OCI-LY3 (cell line): ENCODE results near the gene HOXA4.

ENCODE experiments used
- H2AFZ ChIP-seq: fragments of 200-600, 300-600 bp; shearing (Covaris generic); 2 replicates; pipeline ENCODE4 v1.6.0; 2014; ENCODE audit warnings: antibody characterized with exemption, low read depth, low read length
- H3K27ac ChIP-seq: fragments of 200-600, 300-600 bp; sonication (generic); 2 replicates; pipeline ENCODE4 v1.5.1; 2014; ENCODE audit warnings: mild to moderate bottlenecking, low read length, moderate library complexity, mixed read lengths
- H3K27me3 ChIP-seq: fragments of 200-600, 300-600 bp; sonication (generic); 2 replicates; pipeline ENCODE4 v1.6.1; 2014; ENCODE audit warnings: low read depth, low read length, mixed read lengths
- H3K36me3 ChIP-seq: fragments of 200-600, 300-600 bp; sonication (generic); replicated peaks from 2 replicates; pipeline ENCODE3; 2014; ENCODE audit warnings: low read depth, low read length, mixed read lengths
- H3K4me1 ChIP-seq: fragments of 300-600, 200-600 bp; sonication (generic); 2 replicates; pipeline ENCODE4 v1.6.1; 2014; ENCODE audit warnings: low read length, mixed read lengths
- H3K4me2 ChIP-seq: fragments of 200-600, 300-600 bp; sonication (generic); 2 replicates; pipeline ENCODE4 v1.6.1; 2014; ENCODE audit warnings: low read length, mixed read lengths
- H3K4me3 ChIP-seq: fragments of 300-600, 200-600 bp; sonication (generic); 2 replicates; pipeline ENCODE4 v1.5.1; 2014; ENCODE audit warnings: antibody characterized with exemption, mild to moderate bottlenecking, low read length, moderate library complexity
- H3K79me2 ChIP-seq: fragments of 300-600, 200-600 bp; shearing (Covaris generic); 2 replicates; pipeline ENCODE4 v1.6.1; 2014; ENCODE audit warnings: mild to moderate bottlenecking, low read length, mixed read lengths
- H3K9ac ChIP-seq: fragments of 300-600, 200-600 bp; shearing (Covaris generic); 2 replicates; pipeline ENCODE4 v1.6.0; 2014; ENCODE audit warnings: mild to moderate bottlenecking, low read length, moderate library complexity
- H3K9me3 ChIP-seq: fragments of 200-600, 300-600 bp; shearing (Covaris generic); 2 replicates; pipeline ENCODE4 v1.6.1; 2014; ENCODE audit warnings: low read length, mixed read lengths; ENCODE audit not compliant: insufficient read depth
- H4K20me1 ChIP-seq: fragments of 200-600, 300-600 bp; sonication (generic); 2 replicates; pipeline ENCODE4 v1.6.1; 2016; ENCODE audit warnings: low read length, mixed read lengths; ENCODE audit not compliant: insufficient read depth
- EZH2phosphoT487 ChIP-seq: fragments of 200-600 bp; shearing (Covaris generic); IDR thresholded peaks from 2 replicates; pipeline ENCODE4 v1.6.1; 2018; ENCODE audit warnings: antibody characterized with exemption, mixed run types, low read depth
- TF ChIP-seq, protein P1 (sequence below): fragments of 200-600, 300-600 bp; sonication (generic); IDR thresholded peaks from 2 replicates; pipeline ENCODE4 v1.5.1; 2014; ENCODE audit warnings: antibody characterized with exemption, low read length, low read depth

The HOXA4 gene

DNA sequence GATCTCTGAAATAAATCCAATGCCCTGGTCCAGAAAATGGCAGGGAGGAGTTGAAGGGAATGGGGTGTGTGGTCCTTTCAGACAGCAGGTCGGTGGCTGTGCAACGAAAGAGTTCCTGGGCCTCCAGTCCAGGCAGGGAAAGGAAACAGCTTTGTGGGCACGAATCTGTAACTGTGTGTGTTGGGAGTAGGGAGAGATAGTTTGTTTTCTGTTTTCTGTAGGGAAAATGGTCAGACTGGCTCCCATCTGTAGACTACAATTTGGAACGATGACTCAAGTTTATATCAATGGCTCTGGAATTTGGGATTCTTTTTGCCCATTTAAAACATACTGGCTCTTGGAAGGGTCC is 37.3 kb upstream of the HOXA4 start:
- Histone ChIP-seq H3K27ac (no peak overlapping the region), H3K27me3 (no peaks in the 10 kb centered on the region), H3K4me2 (no peak overlapping the region), H3K4me1 (no peaks in the 10 kb centered on the region), H3K79me2 (no peaks in the 10 kb centered on the region), H3K9me3 (no peaks in the 10 kb centered on the region), H2AFZ (no peak overlapping the region), H3K36me3 (no peaks in the 10 kb centered on the region), H3K9ac (no peak overlapping the region), H3K4me3 (no peak overlapping the region), H4K20me1 (no peaks in the 10 kb centered on the region)
- no peak for TF ChIP-seq EZH2phosphoT487
- TF ChIP-seq, protein P1, sequence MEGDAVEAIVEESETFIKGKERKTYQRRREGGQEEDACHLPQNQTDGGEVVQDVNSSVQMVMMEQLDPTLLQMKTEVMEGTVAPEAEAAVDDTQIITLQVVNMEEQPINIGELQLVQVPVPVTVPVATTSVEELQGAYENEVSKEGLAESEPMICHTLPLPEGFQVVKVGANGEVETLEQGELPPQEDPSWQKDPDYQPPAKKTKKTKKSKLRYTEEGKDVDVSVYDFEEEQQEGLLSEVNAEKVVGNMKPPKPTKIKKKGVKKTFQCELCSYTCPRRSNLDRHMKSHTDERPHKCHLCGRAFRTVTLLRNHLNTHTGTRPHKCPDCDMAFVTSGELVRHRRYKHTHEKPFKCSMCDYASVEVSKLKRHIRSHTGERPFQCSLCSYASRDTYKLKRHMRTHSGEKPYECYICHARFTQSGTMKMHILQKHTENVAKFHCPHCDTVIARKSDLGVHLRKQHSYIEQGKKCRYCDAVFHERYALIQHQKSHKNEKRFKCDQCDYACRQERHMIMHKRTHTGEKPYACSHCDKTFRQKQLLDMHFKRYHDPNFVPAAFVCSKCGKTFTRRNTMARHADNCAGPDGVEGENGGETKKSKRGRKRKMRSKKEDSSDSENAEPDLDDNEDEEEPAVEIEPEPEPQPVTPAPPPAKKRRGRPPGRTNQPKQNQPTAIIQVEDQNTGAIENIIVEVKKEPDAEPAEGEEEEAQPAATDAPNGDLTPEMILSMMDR, result no peak

DNA sequence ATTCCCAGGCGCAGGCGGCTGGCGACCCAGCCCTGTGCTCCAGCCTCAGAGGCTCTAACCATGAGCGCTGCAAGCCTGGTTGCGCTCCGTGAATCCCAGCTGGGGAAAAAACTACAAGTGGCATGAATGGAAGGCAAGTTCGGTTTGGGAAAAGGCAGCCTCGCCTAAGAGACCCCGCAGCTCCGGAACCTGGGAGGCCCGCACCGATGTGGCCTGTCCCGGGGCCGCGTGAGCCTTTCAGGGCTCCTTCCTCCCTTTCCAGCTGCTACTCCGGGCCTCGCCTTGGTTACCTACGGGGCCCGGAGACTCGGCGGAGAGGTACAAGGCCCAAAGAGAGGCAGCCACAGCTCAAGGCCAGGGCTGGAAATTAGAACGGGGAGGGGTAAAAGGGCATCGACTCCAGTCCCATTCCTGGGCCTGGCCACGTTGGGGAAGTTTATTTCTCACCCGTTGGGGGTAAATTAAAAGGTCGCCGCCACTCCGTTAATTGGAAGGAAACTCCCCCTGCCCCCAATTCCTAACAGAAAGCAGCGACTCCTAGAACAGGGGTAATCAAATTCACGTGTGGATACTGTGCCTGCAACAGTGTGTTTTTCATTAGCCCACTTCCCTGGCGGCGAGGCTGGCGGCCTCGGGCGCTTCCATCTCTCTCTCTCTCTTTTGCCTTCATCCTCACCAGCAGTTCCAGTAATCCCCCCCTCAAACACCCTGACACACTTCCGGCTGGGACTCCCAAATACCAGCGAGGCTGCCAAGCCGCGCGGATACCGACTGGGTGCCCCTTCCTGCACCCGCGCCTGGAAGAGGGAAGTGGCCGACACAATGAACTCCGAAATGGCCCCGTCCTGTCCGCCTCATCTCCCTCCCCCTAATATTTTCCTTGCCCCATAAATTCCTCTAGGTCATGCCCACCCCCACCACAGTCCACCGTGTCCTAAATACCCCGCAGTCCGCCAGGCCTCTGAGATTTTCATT is 36.3 kb upstream of the HOXA4 start:
- H3K4me3 ChIP-seq, result no peak overlapping the region
- no peaks in the 10 kb centered on the region for H3K27me3 ChIP-seq
- no peaks in the 10 kb centered on the region for H3K9me3 ChIP-seq
- H3K27ac ChIP-seq, result no peak overlapping the region
- no peak overlapping the region for H3K4me2 ChIP-seq
- no peak overlapping the region for H2AFZ ChIP-seq
- H3K9ac ChIP-seq, result no peak overlapping the region
- H3K79me2 ChIP-seq, result no peaks in the 10 kb centered on the region
- H3K36me3 ChIP-seq, result no peaks in the 10 kb centered on the region
- no peaks in the 10 kb centered on the region for H4K20me1 ChIP-seq
- no peak for TF ChIP-seq EZH2phosphoT487
- no peaks in the 10 kb centered on the region for H3K4me1 ChIP-seq

DNA sequence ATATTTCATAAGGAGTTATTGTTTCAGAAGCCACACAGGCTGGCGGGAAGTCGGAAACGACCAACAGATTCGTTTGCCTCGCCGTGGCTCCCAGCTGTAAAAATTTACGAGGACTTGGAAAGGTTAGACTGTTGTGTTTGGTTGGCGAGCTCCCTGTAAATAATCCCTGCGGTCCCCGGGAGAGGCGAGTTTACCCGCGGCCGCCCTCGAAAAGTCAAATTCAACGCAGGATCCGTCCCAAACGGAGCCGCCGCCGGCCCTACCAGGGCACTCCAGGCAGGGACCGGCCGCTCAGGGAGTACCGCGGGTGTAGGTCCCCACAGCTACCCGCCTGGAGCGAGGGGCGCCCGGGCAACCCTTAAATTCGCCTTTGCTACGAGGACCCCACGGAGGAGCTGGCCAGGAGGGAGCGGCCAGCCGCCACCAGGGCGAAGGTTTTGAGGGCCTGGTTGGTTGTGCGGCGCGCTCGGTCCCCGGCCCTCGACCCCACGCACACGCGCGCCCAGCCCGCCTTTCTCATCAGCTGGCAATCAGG is 35.5 kb upstream of the HOXA4 start:
- Histone ChIP-seq H2AFZ (no peak overlapping the region), H3K4me1 (no peaks in the 10 kb centered on the region), H3K27ac (no peak overlapping the region), H3K79me2 (no peaks in the 10 kb centered on the region), H3K9ac (no peak overlapping the region), H3K9me3 (no peaks in the 10 kb centered on the region), H4K20me1 (no peaks in the 10 kb centered on the region), H3K27me3 (no peaks in the 10 kb centered on the region), H3K4me2 (no peak overlapping the region), H3K36me3 (no peaks in the 10 kb centered on the region), H3K4me3 (no peak overlapping the region)
- TF ChIP-seq EZH2phosphoT487, result no peak
- TF ChIP-seq, protein P1, result no peak

DNA sequence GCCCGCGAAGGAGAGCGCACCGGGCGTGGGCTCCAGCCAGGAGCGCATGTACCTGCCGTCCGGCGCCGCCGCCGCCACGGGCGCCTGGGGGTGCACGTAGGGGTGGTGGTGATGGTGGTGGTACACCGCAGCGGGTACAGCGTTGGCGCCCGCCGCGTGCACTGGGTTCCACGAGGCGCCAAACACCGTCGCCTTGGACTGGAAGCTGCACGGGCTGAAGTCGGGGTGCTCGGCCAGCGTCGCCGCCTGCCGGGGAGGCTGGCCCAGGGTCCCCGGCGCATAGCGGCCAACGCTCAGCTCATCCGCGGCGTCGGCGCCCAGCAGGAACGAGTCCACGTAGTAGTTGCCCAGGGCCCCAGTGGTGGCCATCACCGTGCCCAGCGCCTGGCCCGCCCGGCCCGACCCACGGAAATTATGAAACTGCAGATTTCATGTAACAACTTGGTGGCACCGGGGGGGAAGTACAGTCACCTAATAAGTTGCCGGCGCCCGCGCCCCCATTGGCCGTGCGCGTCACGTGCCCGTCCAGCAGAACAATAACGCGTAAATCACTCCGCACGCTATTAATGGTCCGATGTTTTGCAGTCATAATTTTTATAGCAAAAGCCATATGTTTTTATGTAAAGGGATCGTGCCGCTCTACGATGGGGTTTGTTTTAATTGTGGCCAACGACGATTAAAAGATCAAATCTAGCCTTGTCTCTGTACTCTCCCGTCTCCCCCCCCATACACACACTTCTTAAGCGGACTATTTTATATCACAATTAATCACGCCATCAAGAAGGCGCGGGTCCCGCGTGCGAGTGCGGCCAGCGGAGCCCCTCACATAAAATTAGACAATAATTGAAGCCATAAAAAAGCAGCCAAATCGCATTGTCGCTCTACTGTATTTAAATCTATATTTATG is 34.8 kb upstream of the HOXA4 start, which contains the start of gene HOXA9:
Gene HOXA9, minus strand, starts transcription at position 449 of the 907 bp plus-strand sequence. Its CDS starts 80 bp downstream, at position 369.
- no peak within 1 kb of the TSS for H3K27ac ChIP-seq
- TF ChIP-seq EZH2phosphoT487, result no peak
- TF ChIP-seq, protein P1, result no peak

More for the DNA sequence above, 34.8 kb upstream of the HOXA4 start, which contains the start of gene HOXA9:
- Histone ChIP-seq H3K9ac (no peak within 1 kb of the TSS), H3K9me3 (no peaks in the 10 kb centered on the region), H3K4me2 (no peak within 1 kb of the TSS), H3K27me3 (no peaks in the 10 kb centered on the region), H3K79me2 (no peaks in the 10 kb centered on the region), H2AFZ (no peak within 1 kb of the TSS), H3K4me1 (no peaks in the 10 kb centered on the region), H3K36me3 (no peaks in the 10 kb centered on the region), H4K20me1 (no peaks in the 10 kb centered on the region), H3K4me3 (no peak within 1 kb of the TSS)
